ENCODE measurements around the gene PUM2.

PUM2 gene

DNA sequence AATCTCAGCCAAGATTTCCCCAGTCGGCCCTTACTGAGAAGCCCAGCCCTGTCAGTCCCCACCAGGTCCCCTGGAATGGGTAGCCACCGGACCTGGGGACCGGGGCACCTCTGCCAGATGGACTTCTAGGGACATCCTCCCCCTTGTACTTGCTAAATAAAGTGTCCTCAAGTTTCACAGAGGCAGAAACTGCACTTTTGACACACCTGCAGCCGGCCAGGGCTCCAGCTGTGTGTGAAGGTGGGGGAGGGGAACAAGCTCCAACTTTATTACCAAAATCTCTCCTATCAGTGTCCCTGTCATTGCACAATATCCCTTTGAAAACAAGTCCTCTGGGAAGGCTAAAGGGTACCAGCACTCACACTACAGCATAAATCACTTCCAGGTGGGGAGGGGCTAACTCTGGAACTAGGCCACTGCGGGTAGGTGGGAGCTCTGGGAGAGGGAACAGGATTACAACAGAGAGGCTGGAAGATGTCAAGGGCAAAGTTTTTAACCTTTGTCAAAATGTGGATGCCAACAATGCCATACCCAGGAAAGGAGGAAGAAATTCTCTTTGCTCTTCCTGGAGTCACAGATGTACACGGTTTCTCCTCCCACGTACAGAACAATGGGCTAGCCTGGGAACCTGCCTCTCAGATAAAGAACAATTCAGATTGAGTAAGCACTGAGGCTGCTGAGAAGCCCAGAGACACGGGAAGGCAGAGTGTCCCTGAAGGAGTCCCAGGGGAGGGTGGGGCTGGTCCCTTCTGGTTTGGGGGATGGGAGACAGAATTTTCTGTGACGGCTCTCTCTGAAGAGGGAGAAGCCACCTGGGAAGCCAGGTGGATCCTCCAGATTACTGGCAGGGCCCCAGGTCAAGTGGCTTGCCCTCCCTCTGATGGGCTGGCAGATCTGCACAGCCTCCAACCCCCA is 136.7 kb downstream of the PUM2 start:
- no peaks in the 10 kb centered on the region for H3K4me1 ChIP-seq (ENCODE audit: control insufficient read depth, insufficient read depth, low read length, poor library complexity, severe bottlenecking)
- H3K27ac ChIP-seq (ENCODE audit: insufficient read depth, low read length, poor library complexity, severe bottlenecking) = no peak overlapping the region
- no peaks in the 10 kb centered on the region for H3K9me3 ChIP-seq (ENCODE audit: control insufficient read depth, low read length)
- DNase-seq = no peak
- no peaks in the 10 kb centered on the region for H3K27me3 ChIP-seq (replicated peaks; ENCODE audit: control insufficient read depth, insufficient read depth, low read length, poor library complexity, severe bottlenecking)
- H3K36me3 ChIP-seq (ENCODE audit: control insufficient read depth, insufficient read depth, low read length) = no peaks in the 10 kb centered on the region
- no peak overlapping the region for H3K4me3 ChIP-seq (ENCODE audit: insufficient read depth, low read depth, low read length, poor library complexity, severe bottlenecking)

DNA sequence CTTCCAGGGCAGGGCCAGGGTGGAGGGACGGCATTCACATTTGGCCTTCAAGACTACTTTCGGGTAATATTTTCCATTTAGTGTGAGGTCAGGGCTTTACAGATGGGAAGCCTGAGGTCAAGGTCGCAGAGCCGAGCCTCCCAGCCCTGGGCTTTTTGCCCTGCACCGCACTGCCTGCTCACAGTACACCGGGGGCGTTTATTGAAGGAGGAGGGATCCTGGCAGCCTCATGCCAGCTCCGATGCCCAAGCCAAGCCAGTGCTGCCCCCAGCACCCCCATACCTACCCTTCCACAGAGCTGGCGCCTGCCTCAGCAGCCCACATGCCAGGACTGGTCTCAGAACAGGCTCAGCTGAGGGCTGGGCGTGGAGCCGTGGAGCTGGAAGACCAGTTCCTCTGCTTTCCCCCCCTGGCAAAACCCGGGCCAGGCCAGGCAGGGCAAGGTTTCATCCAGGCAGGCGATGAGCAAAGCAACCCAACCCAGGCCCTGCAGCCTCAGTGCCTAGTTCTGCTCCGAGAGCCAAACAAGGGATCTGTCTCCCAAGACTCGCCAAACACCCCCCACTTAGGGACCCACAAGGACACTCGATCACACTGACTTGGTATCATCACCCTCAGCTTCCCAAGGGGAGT is 137.7 kb downstream of the PUM2 start:
- no peaks in the 10 kb centered on the region for H3K27me3 ChIP-seq (replicated peaks; ENCODE audit: control insufficient read depth, insufficient read depth, low read length, poor library complexity, severe bottlenecking)
- H3K9me3 ChIP-seq (ENCODE audit: control insufficient read depth, low read length) = no peaks in the 10 kb centered on the region
- no peaks in the 10 kb centered on the region for H3K4me1 ChIP-seq (ENCODE audit: control insufficient read depth, insufficient read depth, low read length, poor library complexity, severe bottlenecking)
- H3K36me3 ChIP-seq (ENCODE audit: control insufficient read depth, insufficient read depth, low read length) = no peaks in the 10 kb centered on the region
- no peak for DNase-seq
- H3K4me3 ChIP-seq (ENCODE audit: insufficient read depth, low read depth, low read length, poor library complexity, severe bottlenecking) = no peak overlapping the region
- no peak overlapping the region for H3K27ac ChIP-seq (ENCODE audit: insufficient read depth, low read length, poor library complexity, severe bottlenecking)

DNA sequence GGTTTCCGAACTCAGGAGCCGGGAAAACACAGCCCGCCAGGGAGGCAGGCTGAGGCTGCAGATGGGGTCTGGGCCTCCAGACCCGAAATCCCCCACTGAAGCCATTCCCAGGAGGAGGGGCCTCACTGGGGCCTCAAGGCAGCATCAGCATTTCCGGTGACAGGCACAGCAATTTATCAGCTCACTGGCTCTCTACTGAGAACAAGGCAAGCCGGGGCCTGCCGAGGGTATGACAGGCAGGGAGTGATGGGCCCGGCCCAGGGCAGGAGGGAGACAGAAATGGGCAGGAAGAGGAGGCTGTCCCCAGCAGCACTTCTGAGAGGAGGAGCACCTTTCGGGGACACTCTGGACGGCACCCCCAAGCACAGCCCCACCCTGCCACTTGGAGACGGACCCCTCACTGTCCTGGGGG is 138.2 kb downstream of the PUM2 start:
- no peaks in the 10 kb centered on the region for H3K9me3 ChIP-seq (ENCODE audit: control insufficient read depth, low read length)
- H3K4me1 ChIP-seq (ENCODE audit: control insufficient read depth, insufficient read depth, low read length, poor library complexity, severe bottlenecking) = no peaks in the 10 kb centered on the region
- DNase-seq = no peak
- no peak overlapping the region for H3K27ac ChIP-seq (ENCODE audit: insufficient read depth, low read length, poor library complexity, severe bottlenecking)
- no peaks in the 10 kb centered on the region for H3K27me3 ChIP-seq (replicated peaks; ENCODE audit: control insufficient read depth, insufficient read depth, low read length, poor library complexity, severe bottlenecking)
- H3K36me3 ChIP-seq (ENCODE audit: control insufficient read depth, insufficient read depth, low read length) = no peaks in the 10 kb centered on the region
- no peak overlapping the region for H3K4me3 ChIP-seq (ENCODE audit: insufficient read depth, low read depth, low read length, poor library complexity, severe bottlenecking)

DNA sequence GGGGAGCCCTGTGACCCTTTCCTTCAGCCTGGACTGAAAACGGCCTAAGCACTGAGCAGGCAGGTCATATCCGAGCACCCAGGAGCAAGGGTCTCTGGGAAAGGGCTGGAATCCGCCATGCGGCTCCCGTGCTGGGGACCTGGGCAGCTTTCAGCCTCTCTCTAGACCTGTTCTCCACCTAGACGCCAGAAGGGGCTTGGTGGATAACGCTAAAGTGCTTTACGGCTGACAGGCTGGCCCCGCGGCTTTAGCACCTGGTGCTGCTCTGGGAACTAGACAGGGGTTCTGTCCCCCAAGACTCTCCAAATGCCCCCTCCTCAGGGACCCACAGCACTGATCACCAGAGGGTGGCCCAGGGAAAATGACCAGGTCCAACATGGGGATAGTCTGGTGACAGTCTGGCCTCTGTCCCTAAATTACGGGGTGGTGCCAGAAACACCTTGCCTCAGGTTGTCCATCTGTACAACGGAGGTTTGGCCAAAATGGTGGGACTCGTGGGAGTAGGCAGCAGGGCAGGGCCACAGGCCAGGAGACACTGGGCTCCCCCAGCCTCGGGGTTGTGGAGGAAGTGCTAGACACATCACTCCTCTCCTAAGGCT is 138.7 kb downstream of the PUM2 start:
- H3K4me1 ChIP-seq (ENCODE audit: control insufficient read depth, insufficient read depth, low read length, poor library complexity, severe bottlenecking) = no peaks in the 10 kb centered on the region
- H3K27me3 ChIP-seq (replicated peaks; ENCODE audit: control insufficient read depth, insufficient read depth, low read length, poor library complexity, severe bottlenecking) = no peaks in the 10 kb centered on the region
- H3K36me3 ChIP-seq (ENCODE audit: control insufficient read depth, insufficient read depth, low read length) = no peaks in the 10 kb centered on the region
- DNase-seq = no peak
- no peak overlapping the region for H3K4me3 ChIP-seq (ENCODE audit: insufficient read depth, low read depth, low read length, poor library complexity, severe bottlenecking)
- H3K9me3 ChIP-seq (ENCODE audit: control insufficient read depth, low read length) = no peaks in the 10 kb centered on the region
- H3K27ac ChIP-seq (ENCODE audit: insufficient read depth, low read length, poor library complexity, severe bottlenecking) = no peak overlapping the region

DNA sequence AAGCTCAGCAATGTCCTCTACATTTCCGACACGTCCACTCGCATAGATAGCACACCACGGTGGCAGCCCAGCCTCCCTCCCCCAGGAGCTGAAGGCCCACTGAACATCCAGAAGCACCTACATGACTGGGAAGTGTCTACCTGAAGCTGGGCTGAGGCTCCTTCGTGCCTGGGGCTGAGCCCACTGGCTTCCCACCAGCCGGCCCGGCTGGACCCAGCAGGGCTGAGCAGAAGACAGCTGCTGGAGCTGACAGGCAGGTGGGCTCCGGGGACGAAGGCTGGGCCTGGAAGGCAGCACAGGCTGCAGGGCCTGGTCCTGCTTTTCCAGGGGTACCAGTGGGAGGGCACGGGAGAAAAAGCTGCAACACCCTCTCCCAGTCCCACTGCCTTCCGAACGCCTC is 139.2 kb downstream of the PUM2 start:
- H3K4me1 ChIP-seq (ENCODE audit: control insufficient read depth, insufficient read depth, low read length, poor library complexity, severe bottlenecking) = no peaks in the 10 kb centered on the region
- no peaks in the 10 kb centered on the region for H3K36me3 ChIP-seq (ENCODE audit: control insufficient read depth, insufficient read depth, low read length)
- H3K4me3 ChIP-seq (ENCODE audit: insufficient read depth, low read depth, low read length, poor library complexity, severe bottlenecking) = no peak overlapping the region
- no peak for DNase-seq
- H3K9me3 ChIP-seq (ENCODE audit: control insufficient read depth, low read length) = no peaks in the 10 kb centered on the region
- H3K27me3 ChIP-seq (replicated peaks; ENCODE audit: control insufficient read depth, insufficient read depth, low read length, poor library complexity, severe bottlenecking) = no peaks in the 10 kb centered on the region
- no peak overlapping the region for H3K27ac ChIP-seq (ENCODE audit: insufficient read depth, low read length, poor library complexity, severe bottlenecking)

DNA sequence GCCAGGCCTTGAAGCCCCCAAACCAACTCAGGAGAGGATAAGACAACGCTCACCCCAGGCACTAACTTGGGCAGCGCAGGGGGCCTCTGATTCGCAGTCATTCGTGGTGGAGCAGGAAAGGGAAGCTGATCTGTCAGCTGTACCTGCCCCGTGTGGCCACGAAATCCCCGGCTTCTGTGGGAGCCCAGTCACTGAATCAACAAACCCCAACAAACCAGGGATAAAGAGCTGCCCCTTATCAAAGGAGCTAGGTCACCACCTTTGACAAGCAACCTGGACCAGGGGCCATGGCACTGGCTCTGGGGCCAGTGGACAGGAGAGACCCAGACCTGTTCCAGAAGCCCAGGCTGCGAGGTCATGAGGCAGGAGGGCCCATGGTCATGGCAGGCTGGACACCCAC is 140.2 kb downstream of the PUM2 start:
- no peak for DNase-seq
- Histone ChIP-seq H3K4me3 (ENCODE audit: insufficient read depth, low read depth, low read length, poor library complexity, severe bottlenecking) (no peak overlapping the region), H3K9me3 (ENCODE audit: control insufficient read depth, low read length) (no peaks in the 10 kb centered on the region), H3K27me3 (replicated peaks; ENCODE audit: control insufficient read depth, insufficient read depth, low read length, poor library complexity, severe bottlenecking) (no peaks in the 10 kb centered on the region), H3K36me3 (ENCODE audit: control insufficient read depth, insufficient read depth, low read length) (no peaks in the 10 kb centered on the region), H3K4me1 (ENCODE audit: control insufficient read depth, insufficient read depth, low read length, poor library complexity, severe bottlenecking) (no peaks in the 10 kb centered on the region), H3K27ac (ENCODE audit: insufficient read depth, low read length, poor library complexity, severe bottlenecking) (no peak overlapping the region)

DNA sequence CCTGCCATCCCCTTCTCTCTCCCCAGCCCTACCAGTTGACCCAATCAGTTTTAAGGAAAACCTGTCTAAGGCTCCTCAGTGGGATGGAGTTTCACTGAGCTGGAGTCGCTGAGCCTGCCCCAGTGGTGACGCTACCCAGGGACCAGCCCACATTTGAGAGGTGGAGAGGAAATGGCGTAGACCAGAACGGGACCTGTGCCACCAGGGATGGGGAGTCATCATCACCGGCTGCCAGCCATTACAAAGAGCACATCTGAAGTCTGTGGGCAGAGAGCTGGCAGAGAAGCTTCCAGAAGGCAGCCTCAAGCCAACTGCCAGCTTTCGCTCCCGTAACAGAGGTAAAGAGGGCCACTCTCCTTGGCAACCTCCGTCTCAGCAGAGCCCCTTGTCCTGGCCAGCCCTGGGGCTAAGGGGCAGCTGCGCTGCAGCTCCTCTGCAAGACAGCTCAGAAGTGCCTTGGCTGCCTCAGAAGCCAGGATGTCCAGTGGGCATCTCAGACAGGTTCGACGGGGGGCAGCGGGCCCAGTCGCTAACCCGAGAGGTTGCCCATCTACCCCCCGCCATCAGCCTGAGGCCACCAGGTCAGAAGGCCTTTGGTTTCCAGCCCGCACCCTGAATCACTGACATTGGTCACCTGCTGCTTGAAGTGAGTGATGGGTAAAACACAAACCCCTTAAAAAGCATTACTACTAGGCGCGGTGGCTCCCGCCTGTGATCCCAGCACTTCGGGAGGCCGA is 141.1 kb downstream of the PUM2 start:
- no peaks in the 10 kb centered on the region for H3K36me3 ChIP-seq (ENCODE audit: control insufficient read depth, insufficient read depth, low read length)

DNA sequence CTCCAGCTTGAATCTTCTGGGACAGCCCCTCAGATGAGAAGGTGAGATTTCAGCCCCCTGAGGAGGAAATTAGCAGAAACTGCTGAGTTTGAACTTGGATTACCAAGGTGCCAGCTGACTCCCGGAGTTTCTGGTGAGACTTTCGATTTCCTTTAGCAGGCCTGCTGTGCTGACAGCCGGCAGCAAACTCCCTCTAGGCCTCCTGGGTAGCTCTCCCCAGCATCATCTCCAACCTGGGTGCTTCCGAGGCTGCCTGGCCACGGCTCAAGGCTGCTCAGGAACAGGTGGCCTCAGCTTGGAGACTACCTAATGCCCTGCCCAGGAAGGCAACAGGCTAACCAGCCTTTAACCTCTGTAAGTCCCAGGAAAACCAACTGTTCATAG is 142.2 kb downstream of the PUM2 start:
- H3K36me3 ChIP-seq (ENCODE audit: control insufficient read depth, insufficient read depth, low read length) = no peaks in the 10 kb centered on the region
- no peak overlapping the region for H3K27ac ChIP-seq (ENCODE audit: insufficient read depth, low read length, poor library complexity, severe bottlenecking)
- DNase-seq = no peak

More for the DNA sequence above, 141.1 kb downstream of the PUM2 start:
- Histone ChIP-seq H3K27me3 (replicated peaks; ENCODE audit: control insufficient read depth, insufficient read depth, low read length, poor library complexity, severe bottlenecking) (no peaks in the 10 kb centered on the region), H3K4me1 (ENCODE audit: control insufficient read depth, insufficient read depth, low read length, poor library complexity, severe bottlenecking) (no peaks in the 10 kb centered on the region), H3K4me3 (ENCODE audit: insufficient read depth, low read depth, low read length, poor library complexity, severe bottlenecking) (no peak overlapping the region), H3K27ac (ENCODE audit: insufficient read depth, low read length, poor library complexity, severe bottlenecking) (no peak overlapping the region), H3K9me3 (ENCODE audit: control insufficient read depth, low read length) (no peaks in the 10 kb centered on the region)
- no peak for DNase-seq

DNA sequence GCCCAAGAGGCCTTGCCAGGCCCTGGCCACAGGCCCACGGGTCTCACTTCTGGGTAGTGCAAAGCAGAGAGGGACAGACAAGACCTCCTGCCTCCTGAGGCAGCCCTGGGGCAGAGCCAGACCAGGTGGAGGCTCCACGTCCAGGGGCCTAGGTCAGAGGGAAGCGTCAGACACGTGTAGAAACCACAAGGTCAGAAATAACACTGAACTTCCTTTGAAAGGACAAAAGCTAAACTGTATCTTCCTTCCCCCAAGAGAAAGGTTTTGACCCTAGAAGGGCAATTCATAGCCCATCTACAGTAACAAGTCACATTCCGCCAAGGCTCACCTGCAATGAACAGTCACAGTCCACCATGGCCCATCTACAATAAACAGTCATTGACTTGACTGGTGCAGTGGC is 143.6 kb downstream of the PUM2 start:
- no peaks in the 10 kb centered on the region for H3K4me1 ChIP-seq (ENCODE audit: control insufficient read depth, insufficient read depth, low read length, poor library complexity, severe bottlenecking)
- H3K36me3 ChIP-seq (ENCODE audit: control insufficient read depth, insufficient read depth, low read length) = no peaks in the 10 kb centered on the region
- DNase-seq = no peak
- no peaks in the 10 kb centered on the region for H3K27me3 ChIP-seq (replicated peaks; ENCODE audit: control insufficient read depth, insufficient read depth, low read length, poor library complexity, severe bottlenecking)
- no peaks in the 10 kb centered on the region for H3K9me3 ChIP-seq (ENCODE audit: control insufficient read depth, low read length)
- H3K27ac ChIP-seq (ENCODE audit: insufficient read depth, low read length, poor library complexity, severe bottlenecking) = no peak overlapping the region
- H3K4me3 ChIP-seq (ENCODE audit: insufficient read depth, low read depth, low read length, poor library complexity, severe bottlenecking) = no peak overlapping the region

More for the DNA sequence above, 142.2 kb downstream of the PUM2 start:
- H3K27me3 ChIP-seq (replicated peaks; ENCODE audit: control insufficient read depth, insufficient read depth, low read length, poor library complexity, severe bottlenecking) = no peaks in the 10 kb centered on the region
- H3K9me3 ChIP-seq (ENCODE audit: control insufficient read depth, low read length) = no peaks in the 10 kb centered on the region
- no peak overlapping the region for H3K4me3 ChIP-seq (ENCODE audit: insufficient read depth, low read depth, low read length, poor library complexity, severe bottlenecking)
- no peaks in the 10 kb centered on the region for H3K4me1 ChIP-seq (ENCODE audit: control insufficient read depth, insufficient read depth, low read length, poor library complexity, severe bottlenecking)
